Left renal cortex interstitium (tissue), 4 donors: ENCODE data around the gene CDCA7L. TPM values are rescaled to one million over a fixed set of nuclear protein-coding genes. Genes with fewer than 3 reads are reported as not detected.
A peak's percentile ranks its signal among the peaks of the same experiment; 100 is the strongest.
"Not testable (repeated sequence)": the region's sequence is repeated elsewhere in the genome, so short reads cannot be mapped to it uniquely, and the experiment has no call there.

ENCODE experiments used
- DNase-seq, 4 donors: peaks; one replicate each; pipeline ENCODE4 v3.0.0-alpha.2; 2013; ENCODE audit warnings: low read depth in 4 of 4, low spot score in 2 of 4, missing footprints in 1 of 4
- polyA plus RNA-seq, 4 donors: library from polyadenylated mRNA; unstranded; fragments of 120-200 nt; gene quantifications; one replicate each; pipeline ENCODE4 v1.2.1, GENCODE V29; 2013; ENCODE audit not compliant: insufficient read length in 4 of 4

Gene CDCA7L
- polyA plus RNA-seq, 4 donors, result 45.9 to 57.2 (median 50.2) TPM

GRCh38 chr7:21912931-21913780 is 32.5 kb downstream of the CDCA7L start:
- no peak for DNase-seq

GRCh38 chr7:21912305-21912704 is 33.4 kb downstream of the CDCA7L start:
- DNase-seq, result no peak

- DNase-seq, result no peak
Measured at GRCh38 chr7:21911341-21911875, 34.3 kb downstream of the CDCA7L start.

GRCh38 chr7:21910253-21910652 is 35.4 kb downstream of the CDCA7L start:
- DNase-seq, result no peak

GRCh38 chr7:21908746-21909145 is 37.0 kb downstream of the CDCA7L start:
- no peak for DNase-seq

- no peak for DNase-seq
Measured at GRCh38 chr7:21903020-21903786, 42.5 kb downstream of the CDCA7L start.

GRCh38 chr7:21902240-21902639 is 43.5 kb downstream of the CDCA7L start:
- DNase-seq, result no peak

GRCh38 chr7:21898265-21898930 is 47.3 kb downstream of the CDCA7L start:
- no peak for DNase-seq

GRCh38 chr7:21893401-21893800 is 52.3 kb downstream of the CDCA7L start:
- no peak for DNase-seq

GRCh38 chr7:21891291-21891690 is 54.4 kb downstream of the CDCA7L start:
- DNase-seq, result peak; percentile 28 to 52 (median 36)

- DNase-seq, result no peak
Measured at GRCh38 chr7:21887779-21888178, 57.9 kb downstream of the CDCA7L start.

GRCh38 chr7:21887353-21887752 is 58.3 kb downstream of the CDCA7L start:
- no peak for DNase-seq

GRCh38 chr7:21886396-21886795 is 59.3 kb downstream of the CDCA7L start:
- no peak for DNase-seq

- no peak for DNase-seq
Measured at GRCh38 chr7:21884496-21884895, 61.2 kb downstream of the CDCA7L start.

GRCh38 chr7:21883501-21883900 is 62.2 kb downstream of the CDCA7L start:
- DNase-seq, result not testable (repeated sequence)

- DNase-seq, result no peak
Measured at GRCh38 chr7:21883069-21883468, 62.6 kb downstream of the CDCA7L start.

- DNase-seq, result no peak
Measured at GRCh38 chr7:21869785-21870402, 75.8 kb downstream of the CDCA7L start.

- DNase-seq, result no peak
Measured at GRCh38 chr7:21868576-21868850, 77.2 kb downstream of the CDCA7L start.

GRCh38 chr7:21867816-21868575 is 77.7 kb downstream of the CDCA7L start:
- no peak for DNase-seq

- DNase-seq, result no peak
Measured at GRCh38 chr7:21867226-21867625, 78.5 kb downstream of the CDCA7L start.
